ENCODE measurements around the gene SERPINE2.

GRCh38 chr2:224025874-224026273 lies 13.2 kb downstream of the SERPINE2 start:
- TF ChIP-seq CTCF (IDR thresholded peaks at IDR 0.05; ENCODE audit: extremely low read depth in 1 of 2, insufficient read depth in 1 of 2, low read depth in 1 of 2, low read length in 2 of 2) (no peak), POLR2AphosphoS5 (IDR thresholded peaks at IDR 0.05; ENCODE audit: insufficient read depth, low read depth, low read length) (no peak)

All from endothelial cell of umbilical vein (primary cell).